ENCODE measurements around the gene FGF5.

FGF5 gene

GRCh38 chr4:80266253-80266901, at the start of gene FGF5 (continued):
- TF ChIP-seq ZNF280D (tag by site-specific recombination; IDR thresholded peaks at IDR 0.05) (no peak), ZBTB8A (tag by site-specific recombination; IDR thresholded peaks at IDR 0.05) (peak; percentile 96), ZNF555 (tag by site-specific recombination; conservative IDR thresholded peaks at IDR 0.05) (no peak), ZEB2 (tag by site-specific recombination; IDR thresholded peaks at IDR 0.05) (peak; percentile 42), ZNF121 (tag by site-specific recombination; IDR thresholded peaks at IDR 0.05) (no peak), ZBTB11 (tag by site-specific recombination; conservative IDR thresholded peaks at IDR 0.05; ENCODE audit: low read depth) (peak; percentile 55), ZNF2 (tag by site-specific recombination; IDR thresholded peaks at IDR 0.05) (0 out of 2 replicates have a peak, but pooled peaks have one; percentile 16), EGR2 (tag by site-specific recombination; IDR thresholded peaks at IDR 0.05; ENCODE audit: low read depth) (peak; percentile 78), ZNF394 (tag by site-specific recombination; IDR thresholded peaks at IDR 0.05; ENCODE audit: borderline replicate concordance) (peak; percentile 91), ZNF423 (tag by site-specific recombination; IDR thresholded peaks at IDR 0.05) (0 out of 2 replicates have a peak, but pooled peaks have one; percentile 30), ZNF274 (IDR thresholded peaks at IDR 0.05; ENCODE audit: low read length) (no peak), ZNF274 (tag by site-specific recombination; IDR thresholded peaks at IDR 0.05; ENCODE audit: borderline replicate concordance) (no peak), ZNF658 (tag by site-specific recombination; IDR thresholded peaks at IDR 0.05) (no peak), ZNF350 (tag by site-specific recombination; IDR thresholded peaks at IDR 0.05) (no peak), ZBTB17 (tag by site-specific recombination; IDR thresholded peaks at IDR 0.05) (peak; percentile 84), ZNF416 (tag by site-specific recombination; IDR thresholded peaks at IDR 0.05) (no peak), ZNF174 (tag by site-specific recombination; IDR thresholded peaks at IDR 0.05) (no peak), IKZF3 (tag by site-specific recombination; IDR thresholded peaks at IDR 0.05) (no peak), ZNF561 (tag by site-specific recombination; IDR thresholded peaks at IDR 0.05; ENCODE audit: borderline replicate concordance) (peak; percentile 40; the same call in 1 of the 2 replicates), GLI4 (tag by site-specific recombination; IDR thresholded peaks at IDR 0.05) (no peak), ZNF518A (tag by site-specific recombination; conservative IDR thresholded peaks at IDR 0.05; ENCODE audit: low read depth) (no peak), ZNF362 (tag by site-specific recombination; IDR thresholded peaks at IDR 0.05) (no peak), RBAK (tag by site-specific recombination; IDR thresholded peaks at IDR 0.05) (no peak), ZNF169 (tag by site-specific recombination; IDR thresholded peaks at IDR 0.05) (no peak), ZNF16 (tag by site-specific recombination; IDR thresholded peaks at IDR 0.05; ENCODE audit: low read depth) (no peak), PATZ1 (tag by site-specific recombination; IDR thresholded peaks at IDR 0.05) (peak; percentile 80; the same call in 1 of the 2 replicates)
